HG03159 (cell line): Measurements from ENCODE around the gene HAUS7.

ENCODE experiments used
- ATAC-seq: cut with Tn5 transposase; IDR thresholded peaks from one replicate; pipeline ENCODE4 v1.9.1; 2021; ENCODE audit warnings: mild to moderate bottlenecking, moderate library complexity; ENCODE audit not compliant: unreplicated experiment

HAUS7 gene

DNA sequence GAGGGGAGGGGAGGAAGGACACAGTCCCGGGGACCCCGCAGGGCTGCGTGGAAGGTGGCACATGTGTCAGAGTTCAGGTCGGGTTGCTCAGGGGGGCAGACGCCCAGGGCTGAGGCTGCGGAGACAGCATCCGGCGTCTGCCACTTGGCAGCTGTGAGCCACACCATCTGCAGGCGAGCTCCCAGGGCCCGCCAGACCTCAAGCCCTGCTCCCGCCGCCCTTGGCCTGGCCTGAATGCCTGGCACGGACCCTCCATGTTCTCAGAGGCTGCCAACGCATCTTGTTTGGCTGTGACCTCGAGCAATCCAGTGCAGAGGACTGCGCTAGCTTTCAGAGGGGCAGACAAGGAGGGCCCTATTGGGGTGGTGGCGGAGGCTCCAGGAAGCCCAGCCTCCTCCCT lies 29.5 kb upstream of the HAUS7 start:
- ATAC-seq = no peak

DNA sequence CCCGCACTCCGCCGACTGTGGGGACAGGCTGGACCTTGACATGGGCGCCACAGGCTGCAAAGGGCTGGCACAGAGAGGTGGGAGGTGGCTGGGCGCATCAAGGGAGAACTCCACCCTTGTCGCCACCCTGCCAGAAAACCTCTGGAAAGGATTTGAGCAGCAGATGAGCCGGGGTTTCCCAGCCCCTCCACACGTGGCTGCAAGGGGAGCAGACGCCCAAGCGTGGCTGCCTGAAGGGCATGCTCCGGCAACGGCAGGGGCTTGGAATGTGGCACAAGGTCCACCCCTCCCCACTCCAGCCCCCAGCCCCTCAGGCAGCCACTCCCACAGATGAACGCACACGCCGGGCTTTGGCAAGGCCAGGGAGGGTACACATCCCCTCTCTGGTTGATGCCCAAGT lies 29.0 kb upstream of the HAUS7 start:
- ATAC-seq = no peak

DNA sequence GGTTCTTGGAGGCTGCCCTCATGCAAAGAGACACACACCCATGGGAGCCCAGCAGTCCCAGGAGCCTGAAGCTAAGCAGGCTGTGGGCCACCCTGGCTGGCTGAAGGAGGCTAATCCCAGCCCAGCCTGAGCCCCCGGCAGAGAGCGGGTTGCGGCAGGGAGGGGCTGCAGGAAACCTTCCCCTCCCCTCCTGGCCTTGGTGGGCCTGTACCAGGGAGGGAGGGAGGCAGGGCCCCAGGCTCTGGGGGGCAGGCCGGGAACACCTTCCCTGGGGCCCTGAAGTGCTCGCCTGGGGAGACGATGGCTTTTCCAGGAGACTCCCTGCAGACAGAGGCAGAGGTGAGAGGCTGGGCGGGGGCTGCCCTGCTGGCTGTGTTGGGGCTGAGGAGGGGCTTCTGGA lies 28.1 kb upstream of the HAUS7 start:
- ATAC-seq = no peak

DNA sequence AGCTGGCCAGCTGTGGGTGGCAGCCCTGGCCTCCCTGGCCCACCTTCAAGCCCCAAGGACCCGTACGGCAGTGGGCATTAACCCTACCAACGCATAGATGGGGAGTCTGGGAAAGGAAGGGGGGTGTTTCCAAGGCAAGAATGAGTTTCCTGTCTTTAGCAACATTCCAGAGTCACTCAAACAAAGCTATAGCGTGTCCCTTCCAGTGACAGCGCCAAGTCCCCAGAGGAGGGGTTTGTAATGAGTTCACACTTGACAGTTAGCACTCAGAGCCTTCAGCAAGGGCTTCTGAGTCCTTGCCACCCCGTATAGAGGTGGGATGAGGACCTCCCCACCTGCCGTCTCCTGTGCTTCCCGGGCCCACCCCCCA lies 26.2 kb upstream of the HAUS7 start:
- no peak for ATAC-seq

DNA sequence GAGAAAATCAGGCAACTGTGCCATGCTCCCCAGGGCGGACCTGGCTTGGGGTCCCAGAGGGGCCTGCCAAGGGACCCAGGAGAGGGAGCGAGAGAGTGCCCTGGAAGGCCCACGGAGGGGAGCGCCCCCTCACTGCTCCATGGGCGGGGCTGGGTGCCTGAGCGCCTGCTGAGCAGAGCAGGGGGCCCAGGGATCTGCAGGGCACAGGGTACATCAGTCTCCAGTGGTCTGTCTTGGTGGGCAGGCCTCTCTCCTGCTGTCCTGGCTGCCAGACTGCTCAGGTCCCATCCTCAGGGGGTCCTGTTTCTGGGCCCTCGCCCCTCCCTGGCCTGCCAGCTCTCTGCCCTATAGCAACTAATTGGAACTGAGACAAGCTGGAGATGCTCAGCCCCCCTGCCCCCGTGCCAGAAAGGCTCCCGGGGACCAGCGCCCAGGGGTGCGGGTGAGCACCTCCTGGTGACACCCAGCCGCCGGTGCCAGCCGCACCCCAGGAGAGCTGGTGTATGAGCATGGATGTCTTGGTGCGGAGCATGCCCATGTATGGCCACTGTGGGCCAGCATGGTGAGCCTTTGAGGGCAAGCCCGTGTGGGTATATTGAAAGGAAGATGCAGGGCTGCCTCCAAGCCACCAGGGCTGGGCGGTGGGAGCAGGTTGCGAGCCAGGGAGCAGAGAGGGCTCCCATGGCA lies 25.7 kb upstream of the HAUS7 start:
- no peak for ATAC-seq

DNA sequence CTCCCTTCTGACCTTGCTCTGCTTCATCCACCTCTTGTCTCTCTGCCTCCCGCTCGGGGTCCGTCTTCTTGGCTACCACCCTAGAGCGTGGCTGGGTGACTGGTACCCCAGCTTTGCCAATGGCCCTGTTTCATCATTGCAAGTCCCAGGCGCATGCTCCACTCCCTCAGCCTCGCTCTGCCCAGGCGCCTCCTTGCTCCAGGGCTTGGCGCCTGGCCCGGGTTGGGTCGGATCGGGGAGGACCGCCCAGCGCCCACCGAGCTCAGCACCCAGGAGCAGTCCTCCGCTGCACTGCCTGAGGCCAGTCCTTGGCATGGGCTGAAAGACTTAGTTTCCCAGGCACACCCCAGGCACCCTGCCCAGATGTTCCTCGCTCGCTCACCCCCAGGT lies 25.0 kb upstream of the HAUS7 start:
- ATAC-seq = no peak

DNA sequence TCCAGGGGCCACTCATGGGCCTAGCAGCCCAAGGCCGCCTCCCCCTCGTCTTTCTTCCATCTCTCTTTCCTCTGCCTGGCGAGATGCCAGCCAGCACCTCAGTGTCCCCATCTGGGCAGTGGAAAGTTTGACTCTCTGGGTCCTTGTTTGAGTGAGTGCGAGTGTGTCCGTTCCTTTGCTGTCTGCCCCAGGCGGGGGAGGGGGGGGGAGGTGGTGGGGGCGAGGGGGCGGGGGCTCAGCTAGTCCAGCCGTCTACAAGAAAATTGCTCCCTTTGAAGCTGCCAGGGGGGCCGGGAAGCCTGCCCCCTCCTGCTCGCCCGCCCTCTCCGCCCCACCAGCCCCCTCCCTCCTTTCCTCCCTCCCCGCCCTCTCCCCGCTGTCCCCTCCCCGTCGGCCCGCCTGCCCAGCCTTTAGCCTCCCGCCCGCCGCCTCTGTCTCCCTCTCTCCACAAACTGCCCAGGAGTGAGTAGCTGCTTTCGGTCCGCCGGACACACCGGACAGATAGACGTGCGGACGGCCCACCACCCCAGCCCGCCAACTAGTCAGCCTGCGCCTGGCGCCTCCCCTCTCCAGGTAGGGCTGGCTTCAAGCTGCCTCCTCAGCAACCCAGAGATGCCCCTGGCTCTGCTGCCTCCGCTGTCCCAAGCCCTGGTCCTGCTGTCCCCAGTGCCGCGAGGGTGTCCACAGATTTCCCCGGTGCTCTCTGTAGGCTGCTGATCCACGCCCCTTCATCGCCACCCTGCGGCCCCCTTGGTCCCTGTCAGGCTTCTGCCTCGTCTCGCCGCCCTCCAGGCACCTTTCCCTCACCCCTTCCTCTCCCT lies 24.4 kb upstream of the HAUS7 start, which contains the start of gene BGN:
TSS of gene BGN (plus strand) at position 440 of the 821 bp plus-strand sequence. CDS start 9,652 bp downstream, outside the sequence.
- ATAC-seq = no peak

DNA sequence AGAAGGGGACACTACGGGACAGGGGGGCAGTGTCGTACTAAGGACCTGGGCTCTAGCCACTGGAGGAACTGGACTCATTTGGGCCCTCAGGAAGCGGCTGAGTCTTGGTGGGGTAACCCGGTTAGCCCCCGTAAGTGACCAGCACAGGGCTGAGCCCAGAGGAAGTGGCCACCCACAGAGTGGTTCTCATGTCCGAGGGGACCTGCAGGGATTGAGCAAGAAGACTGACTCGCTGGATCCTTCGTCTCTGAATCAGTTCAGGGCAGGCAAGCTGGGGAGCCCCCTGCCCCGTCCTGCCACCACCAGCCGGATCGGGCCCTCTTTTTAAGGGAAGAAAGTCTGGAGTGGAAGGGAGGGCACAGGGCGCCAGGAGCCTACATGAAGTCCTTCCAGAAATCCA lies 23.7 kb upstream of the HAUS7 start:
- no peak for ATAC-seq

DNA sequence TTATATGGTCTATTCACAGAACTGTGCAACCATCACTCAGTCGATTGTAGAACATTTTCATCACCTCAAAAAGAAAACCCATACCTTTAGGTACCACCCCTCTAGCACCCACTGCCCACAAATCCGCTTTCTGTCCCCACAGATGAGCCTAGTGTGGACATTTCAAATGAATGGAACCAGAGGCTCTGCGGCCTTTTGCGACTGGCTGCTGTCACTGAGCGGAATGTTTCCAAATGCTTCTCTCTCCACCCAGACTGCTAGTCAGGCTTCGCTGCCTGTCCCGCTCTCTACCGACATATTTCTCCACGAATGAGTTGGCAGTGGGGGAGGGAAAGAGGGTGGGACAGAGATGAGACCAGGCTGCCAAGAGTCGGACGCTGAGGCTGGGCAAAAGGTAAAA lies 22.7 kb upstream of the HAUS7 start:
- no peak for ATAC-seq

DNA sequence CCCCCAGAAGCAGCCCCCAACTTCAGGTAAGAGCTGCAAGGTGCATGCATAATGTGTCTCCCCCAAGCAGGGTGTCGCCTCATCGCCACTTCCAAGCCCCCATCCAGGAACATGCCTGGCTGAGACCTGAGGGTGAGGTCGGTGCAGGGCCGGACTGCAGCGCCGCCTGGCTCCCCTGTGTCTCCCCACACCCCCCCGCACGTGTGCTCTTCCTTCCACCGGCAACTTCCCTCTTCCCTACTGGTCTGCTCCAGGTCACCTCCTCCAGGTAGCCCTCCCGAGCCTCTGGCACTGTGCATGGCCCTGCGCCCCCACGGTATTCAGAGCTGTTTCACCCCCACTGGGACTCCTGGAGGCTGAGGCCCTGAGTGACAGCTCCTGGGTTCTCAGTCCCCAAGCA lies 22.2 kb upstream of the HAUS7 start:
- ATAC-seq = no peak

DNA sequence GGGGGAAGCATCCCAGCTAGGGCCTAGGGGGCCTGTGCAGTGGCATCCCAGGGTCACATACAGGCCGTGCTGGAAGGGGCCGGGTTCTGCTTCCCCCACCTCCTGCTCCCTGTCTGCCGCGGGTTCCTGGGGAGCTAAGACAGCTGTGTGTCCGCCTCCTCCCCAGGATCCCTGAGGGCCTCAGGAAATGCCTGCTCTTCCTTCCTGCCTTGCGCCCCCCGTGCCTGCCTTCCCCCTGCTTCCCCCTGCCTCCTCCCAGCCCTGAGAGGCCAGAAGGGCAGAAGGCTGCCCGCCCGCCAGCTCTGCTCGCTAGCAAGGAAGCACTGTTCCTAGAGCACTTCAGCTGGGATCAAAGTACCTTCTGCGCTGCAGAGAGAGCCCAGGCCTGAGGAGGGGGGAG lies 21.5 kb upstream of the HAUS7 start:
- no peak for ATAC-seq

DNA sequence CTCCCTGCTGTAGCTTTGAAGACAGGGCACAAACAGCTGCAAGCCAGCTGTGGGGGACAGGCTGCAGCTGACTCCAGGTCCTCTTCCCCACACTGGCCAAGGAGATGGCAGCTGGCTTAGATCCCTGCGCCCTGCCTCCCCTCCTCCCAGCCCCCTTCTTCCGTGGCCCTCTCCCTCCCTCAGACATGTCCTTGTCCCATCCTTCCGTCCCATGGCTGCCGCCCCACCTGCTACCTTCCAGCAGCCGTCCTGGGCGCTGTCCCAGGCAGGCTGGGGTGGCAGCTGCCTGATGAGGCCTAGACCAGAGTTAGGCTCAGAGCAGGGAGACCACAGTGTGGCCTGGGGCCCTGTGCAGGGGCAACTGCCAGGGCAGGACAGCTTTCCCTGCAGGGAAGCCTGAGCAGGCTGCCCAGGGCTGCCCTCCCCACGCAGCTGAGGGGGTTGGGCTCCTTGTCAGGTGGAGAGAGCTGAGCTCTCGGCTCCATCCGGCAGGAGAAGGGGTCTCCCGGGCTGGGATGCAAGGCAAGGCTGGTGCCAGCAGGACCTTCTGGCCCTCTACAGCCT lies 21.1 kb upstream of the HAUS7 start:
- no peak for ATAC-seq

DNA sequence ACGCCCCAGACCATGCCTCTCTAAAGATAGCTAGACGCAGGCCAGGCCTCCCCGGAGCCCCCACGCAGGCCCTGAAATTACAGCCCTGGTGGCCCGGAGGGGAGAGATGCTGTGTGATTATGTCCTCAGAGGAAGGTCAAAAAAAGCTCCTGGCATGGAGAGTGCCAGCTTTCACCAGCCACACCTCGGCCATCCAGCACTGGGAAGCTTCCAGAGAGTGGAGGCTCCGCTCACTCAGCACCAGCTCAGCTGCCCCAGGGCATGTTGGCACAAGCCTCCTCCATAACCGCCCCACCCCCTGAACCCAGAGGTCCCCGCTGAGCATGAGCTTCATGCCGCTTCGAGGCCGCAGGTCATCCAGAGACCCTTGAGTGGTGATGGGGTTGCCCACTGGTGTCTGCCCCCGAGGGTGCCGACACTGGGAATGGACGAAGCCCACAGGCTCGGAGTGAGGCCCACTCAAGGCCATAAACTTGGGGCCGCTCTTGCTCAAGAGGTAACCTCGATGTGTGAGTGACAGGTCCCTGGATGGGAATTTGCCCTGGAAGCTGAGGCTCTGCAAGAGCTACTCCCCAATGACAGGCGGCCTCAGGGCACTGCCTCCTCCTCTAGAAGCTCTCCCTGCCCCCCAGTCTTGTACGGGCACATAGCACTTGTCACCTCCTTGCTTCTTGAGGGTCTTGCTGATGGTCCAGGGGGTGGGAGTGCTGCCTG lies 20.0 kb upstream of the HAUS7 start:
- no peak for ATAC-seq

DNA sequence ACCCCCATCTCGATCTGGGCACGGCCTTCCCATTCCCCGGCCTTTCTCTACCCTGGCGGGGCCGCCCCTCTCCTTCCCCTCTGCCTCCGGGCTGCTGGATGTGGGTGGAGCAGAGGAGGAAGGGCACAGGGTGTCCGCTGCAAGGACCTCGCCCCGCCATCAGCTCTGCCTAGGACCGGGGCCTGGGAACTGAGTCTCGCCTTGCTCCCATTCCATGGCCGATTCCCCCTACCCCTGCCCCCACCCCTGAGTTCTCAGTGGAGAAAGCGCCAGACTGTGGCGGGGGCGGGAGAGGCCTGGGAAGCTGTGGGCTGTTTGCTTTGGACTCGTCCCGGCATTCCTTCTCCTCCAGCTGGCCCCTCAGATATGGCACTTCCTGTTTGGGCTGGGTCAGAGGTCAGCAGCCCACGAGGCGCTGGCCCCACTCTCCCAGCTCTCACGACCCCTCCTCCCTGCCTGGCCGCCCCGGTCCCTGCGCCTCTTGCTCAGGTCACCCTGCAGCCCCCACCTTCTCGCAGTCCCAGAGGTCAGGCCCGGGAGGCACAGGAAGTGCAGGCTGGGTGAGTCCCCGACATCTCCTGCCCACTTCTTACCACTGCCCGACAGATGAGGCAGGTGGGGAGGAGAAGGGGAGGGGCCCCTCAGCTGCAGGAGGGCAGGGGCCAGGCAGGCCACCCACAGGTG lies 18.0 kb upstream of the HAUS7 start:
- no peak for ATAC-seq

DNA sequence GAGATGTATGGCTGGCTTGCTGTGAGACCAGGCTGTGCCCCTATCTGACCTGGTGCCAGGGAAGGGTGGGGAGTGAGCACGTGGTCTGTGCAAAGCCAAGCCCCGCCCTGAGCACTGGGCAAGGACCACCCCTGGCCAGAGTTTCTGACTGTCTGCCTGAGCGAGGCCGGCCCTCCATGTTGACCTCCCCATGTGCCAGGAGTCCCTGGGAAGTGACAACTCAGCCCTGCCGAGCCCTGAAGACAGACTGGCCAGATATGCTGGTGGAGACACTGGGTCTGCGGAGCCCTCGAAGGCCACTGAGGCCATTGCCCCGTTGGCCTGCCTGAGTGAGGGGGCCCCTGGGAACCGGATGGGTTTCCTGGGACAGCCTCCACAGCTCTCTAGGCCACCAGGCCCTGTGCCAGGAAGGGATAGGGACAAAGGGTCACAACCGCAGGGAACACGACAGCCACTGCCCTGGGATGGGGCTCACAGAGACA lies 17.3 kb upstream of the HAUS7 start:
- no peak for ATAC-seq

DNA sequence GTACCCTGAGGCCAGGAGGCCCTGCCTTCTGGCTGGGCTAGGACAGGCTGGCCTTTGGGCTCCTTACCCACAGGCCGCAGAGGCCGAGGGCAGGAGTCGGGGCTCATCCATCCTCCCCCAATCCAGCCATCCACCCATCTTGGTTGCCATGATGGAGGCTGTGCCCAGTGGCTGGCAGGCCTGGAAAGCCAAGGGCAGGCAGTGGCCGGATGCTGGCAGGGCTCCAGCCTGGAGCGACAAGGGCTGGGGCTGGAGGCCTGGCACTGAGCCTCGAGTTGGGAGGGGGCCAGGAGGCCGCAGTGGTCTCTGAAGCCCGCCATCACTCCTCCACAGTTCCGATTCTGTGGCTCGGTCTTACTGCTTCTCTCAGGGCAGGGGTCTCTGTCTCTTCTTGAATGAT lies 15.8 kb upstream of the HAUS7 start:
- no peak for ATAC-seq

DNA sequence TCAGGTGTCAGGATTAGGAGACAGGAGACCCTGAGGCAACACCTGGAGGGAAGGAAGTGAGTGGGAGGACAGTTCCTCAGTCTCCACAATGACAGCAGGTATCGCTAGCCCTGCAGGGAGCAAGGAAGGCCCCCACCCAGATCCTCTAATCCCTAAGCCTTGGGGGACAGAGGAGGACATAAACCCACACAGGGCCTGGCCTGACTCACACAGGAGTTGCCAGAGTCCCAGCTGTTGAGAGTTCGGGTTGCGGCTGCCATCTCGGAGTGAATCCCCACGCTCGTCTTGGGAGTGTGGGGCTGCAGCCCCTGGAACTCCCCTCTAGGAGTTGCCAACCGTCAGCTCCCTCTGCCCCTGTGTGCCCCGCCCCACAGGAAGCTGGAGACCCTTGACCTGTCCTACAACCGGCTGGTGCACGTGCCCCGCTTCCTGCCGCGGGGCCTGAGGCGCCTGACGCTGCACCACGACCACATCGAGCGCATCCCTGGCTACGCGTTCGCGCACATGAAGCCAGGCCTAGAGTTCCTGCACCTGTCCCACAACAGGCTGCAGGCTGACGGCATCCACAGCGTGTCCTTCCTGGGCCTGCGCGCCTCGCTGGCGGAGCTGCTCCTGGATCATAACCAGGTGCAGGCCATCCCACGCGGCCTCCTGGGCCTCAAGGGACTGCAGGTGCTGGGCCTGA lies 15.2 kb upstream of the HAUS7 start:
- ATAC-seq = no peak

DNA sequence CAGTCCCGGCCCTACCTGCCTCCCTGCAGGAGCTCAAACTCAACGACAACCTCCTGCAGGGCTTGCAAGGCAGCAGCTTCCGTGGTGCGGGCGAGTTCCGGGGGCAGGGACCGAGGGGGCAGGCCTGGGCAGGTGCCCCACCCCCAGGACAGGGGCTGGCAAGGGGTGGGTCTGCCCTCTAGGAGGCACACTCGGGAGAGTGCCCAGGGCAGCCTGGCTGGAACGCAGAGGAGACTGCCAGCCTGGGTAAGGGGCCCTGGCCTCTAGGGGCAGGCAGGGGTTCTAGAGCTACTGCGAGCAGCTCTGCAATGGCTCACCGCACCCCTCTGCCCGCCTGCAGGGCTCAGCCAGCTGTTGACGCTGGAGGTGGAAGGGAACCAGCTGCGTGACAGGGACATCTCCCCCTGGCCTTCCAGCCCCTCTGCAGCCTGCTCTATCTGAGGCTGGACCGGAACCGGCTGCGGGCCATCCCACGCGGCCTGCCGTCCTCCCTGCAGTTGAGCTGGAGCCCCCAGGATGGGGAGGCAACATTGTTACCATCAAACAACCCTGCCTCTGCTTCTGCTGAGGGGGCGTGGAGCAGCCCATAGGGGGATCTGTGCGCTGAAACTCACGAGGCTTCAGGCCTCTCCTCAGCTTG lies 12.1 kb upstream of the HAUS7 start:
- no peak for ATAC-seq

DNA sequence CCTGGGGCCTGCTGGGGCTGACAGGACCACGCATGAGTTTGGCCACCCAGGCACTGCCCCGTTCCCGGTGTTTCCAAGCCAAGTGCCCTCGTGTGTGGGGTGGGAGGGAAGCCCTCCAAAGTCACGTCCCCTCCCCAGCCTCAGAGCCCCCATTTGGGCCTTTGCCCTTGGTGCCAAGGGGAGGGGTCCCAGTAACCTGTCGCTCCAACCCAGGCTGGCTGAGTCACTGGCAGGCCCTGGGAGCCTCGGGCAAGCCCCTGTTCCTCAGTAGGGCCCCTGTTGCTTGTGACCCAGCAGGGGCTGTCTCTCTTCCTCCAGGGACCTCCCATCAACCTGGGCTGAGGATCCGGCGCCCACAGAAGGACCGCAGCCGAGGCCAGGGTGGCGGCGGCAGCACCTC lies 10.7 kb upstream of the HAUS7 start:
- ATAC-seq = no peak

DNA sequence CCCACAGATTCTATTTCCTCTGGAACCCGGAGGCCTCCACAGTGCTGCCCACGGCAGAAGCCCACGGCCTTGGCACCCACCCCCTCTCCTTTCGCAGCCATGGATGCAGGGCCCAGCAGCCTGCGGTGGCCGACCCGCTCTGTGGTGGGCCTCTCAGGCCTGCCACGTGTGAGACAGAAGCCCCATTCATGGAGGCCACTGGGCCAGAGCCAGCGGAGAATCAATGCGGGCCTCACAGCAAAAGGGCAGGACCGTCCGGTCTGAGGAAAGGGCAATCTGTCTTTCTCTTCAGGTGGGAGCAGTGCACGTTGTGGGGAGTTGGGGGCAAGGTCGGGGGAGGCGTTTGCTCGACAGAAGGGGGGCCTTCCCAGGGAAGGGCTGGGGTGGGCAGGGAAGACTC lies 8.4 kb upstream of the HAUS7 start:
- no peak for ATAC-seq
